PC-3 (cell line): Measurements from ENCODE around the gene B3GAT1. TPM values are rescaled to one million over a fixed set of nuclear protein-coding genes. Genes with fewer than 3 reads are reported as not detected.

Experiments used
- ATAC-seq: fragments of 200-7000 bp; cut with Tn5 transposase; 2 replicates; pipeline ENCODE4 v1.9.1; 2020; ENCODE audit warnings: mild to moderate bottlenecking, moderate library complexity
- BruUV-seq: library from RNA; stranded (reverse); fragments of 400-500 nt; replicated peaks from 2 replicates; lab custom pipeline; 2021; lab: Mats Ljungman, UMichigan
- CTCF ChIA-PET: fragments of 300-600 bp; sonication (Branson Sonifier 250); formaldehyde crosslinking; loops from one replicate; lab custom pipeline; 2022; ENCODE audit warnings: antibody characterized with exemption; lab: Charles Lee
- POLR2A ChIA-PET: fragments of 300-600 bp; sonication (Branson Sonifier 250); formaldehyde crosslinking; loops from one replicate; lab custom pipeline; 2022; ENCODE audit warnings: antibody characterized with exemption; ENCODE audit not compliant: unreplicated experiment; lab: Charles Lee
- DNase-seq: peaks from one replicate; pipeline ENCODE4 v3.0.0-alpha.2; 2015
- H2AFZ ChIP-seq: fragments of 300-600 bp; sonication (generic); 2 replicates; pipeline ENCODE4 v1.6.0; 2016; ENCODE audit warnings: antibody characterized with exemption, low read length
- H3F3A ChIP-seq: fragments of 300-600 bp; sonication (generic); one replicate; pipeline ENCODE4 v1.6.0; 2017; ENCODE audit warnings: antibody characterized with exemption, low read length, control low read depth, mild to moderate bottlenecking; ENCODE audit not compliant: unreplicated experiment
- H3K27ac ChIP-seq: fragments of 300-600 bp; sonication (generic); 2 replicates; pipeline ENCODE4 v1.5.1; 2016; ENCODE audit warnings: mild to moderate bottlenecking, low read length
- H3K27me3 ChIP-seq: fragments of 300-600 bp; sonication (generic); 2 replicates; pipeline ENCODE4 v1.6.1; 2016; ENCODE audit warnings: low read length, mixed read lengths
- H3K36me3 ChIP-seq: fragments of 300-600 bp; sonication (generic); 2 replicates; pipeline ENCODE4 v1.6.1; 2016; ENCODE audit warnings: low read depth, mixed run types, low read length, mixed read lengths
- H3K4me1 ChIP-seq: fragments of 300-600 bp; sonication (generic); 2 replicates; pipeline ENCODE4 v1.5.1; 2016; ENCODE audit warnings: low read length; ENCODE audit not compliant: insufficient read depth
- H3K4me2 ChIP-seq: fragments of 300-600 bp; sonication (generic); 2 replicates; pipeline ENCODE4 v1.6.0; 2016; ENCODE audit warnings: low read length
- H3K4me3 ChIP-seq: fragments of 300-600 bp; sonication (generic); 2 replicates; pipeline ENCODE4 v1.5.1; 2016; ENCODE audit warnings: mild to moderate bottlenecking, low read length, mixed read lengths
- H3K79me2 ChIP-seq: fragments of 300-600 bp; sonication (generic); 2 replicates; pipeline ENCODE4 v1.6.1; 2017; ENCODE audit warnings: low read length, mixed read lengths
- H3K9ac ChIP-seq: fragments of 300-600 bp; sonication (generic); 2 replicates; pipeline ENCODE4 v1.6.0; 2016; ENCODE audit warnings: mild to moderate bottlenecking, low read length
- H3K9me2 ChIP-seq: fragments of 300-600 bp; sonication (generic); replicated peaks from 2 replicates; pipeline ENCODE4 v1.6.1; 2016; ENCODE audit warnings: mixed run types, low read length, mixed read lengths
- H3K9me3 ChIP-seq: fragments of 300-600 bp; sonication (generic); 2 replicates; pipeline ENCODE4 v1.6.1; 2016; ENCODE audit warnings: low read length, mixed read lengths
- H4K20me1 ChIP-seq: fragments of 300-600 bp; sonication (generic); 2 replicates; pipeline ENCODE4 v1.6.1; 2016; ENCODE audit warnings: low read length, mixed read lengths
- CTCF ChIP-seq: fragments of 300-600 bp; sonication (generic); conservative IDR thresholded peaks from 2 replicates; pipeline ENCODE4 v1.5.1; 2017; ENCODE audit warnings: antibody characterized with exemption, low read depth, mild to moderate bottlenecking, low read length
- EZH2 ChIP-seq: fragments of 300-600 bp; sonication (generic); IDR thresholded peaks from one replicate; pipeline ENCODE4 v1.6.1; 2017; ENCODE audit warnings: antibody characterized with exemption, mild to moderate bottlenecking, low read length; ENCODE audit not compliant: unreplicated experiment
- EZH2phosphoT487 ChIP-seq: fragments of 300-600 bp; sonication (generic); IDR thresholded peaks from 2 replicates; pipeline ENCODE4 v1.6.1; 2018; ENCODE audit warnings: mild to moderate bottlenecking, antibody characterized with exemption, low read length, borderline replicate concordance
- intact Hi-C: fragments of 100-400 bp; cut with micrococcal nuclease; formaldehyde crosslinking; loops from 2 replicates; pipeline ENCODE4 v1.9.0; 2023
- total RNA-seq: library from RNA; depleted of rRNA; stranded (reverse); fragments of >200 nt; gene quantifications from 2 replicates; pipeline ENCODE4 v1.2.3, GENCODE V29; 2014

The B3GAT1 gene
- total RNA-seq, 1 experiment from 2014 or later, result not detected

- intact Hi-C loops, result no loop called here
- Histone ChIP-seq H3K9me3 (no peaks in the 10 kb centered on the region; the same call in 1 of the 2 replicates), H2AFZ (no peak overlapping the region), H3K9me2 (no peaks in the 10 kb centered on the region), H3K36me3 (no peaks in the 10 kb centered on the region), H3F3A (no peaks in the 10 kb centered on the region), H3K4me1 (no peaks in the 10 kb centered on the region), H3K9ac (no peak overlapping the region), H3K27me3 (peaks cover 75% of the 10 kb centered on the region), H4K20me1 (no peaks in the 10 kb centered on the region), H3K79me2 (no peaks in the 10 kb centered on the region), H3K27ac (no peak overlapping the region), H3K4me2 (no peak overlapping the region), H3K4me3 (no peak overlapping the region)
- ChIA-PET POLR2A (no interaction called here), CTCF (no interaction called here)
- TF ChIP-seq EZH2, result no peak
- no peak for TF ChIP-seq CTCF
- TF ChIP-seq EZH2phosphoT487, result no peak
- DNase-seq (no peak), ATAC-seq (no peak)
- BruUV-seq, result no TSS peak
Measured at GRCh38 chr11:134425413-134425812, 13.4 kb upstream of the B3GAT1 start.

- POLR2A ChIA-PET, result no interaction called here
- H3K4me2 ChIP-seq, result no peak overlapping the region
- H3K9me2 ChIP-seq, result no peaks in the 10 kb centered on the region
- no peaks in the 10 kb centered on the region for H4K20me1 ChIP-seq
- H3K9ac ChIP-seq, result no peak overlapping the region
- H3K27ac ChIP-seq, result no peak overlapping the region
- no peak overlapping the region for H3K4me3 ChIP-seq
- H3K4me1 ChIP-seq, result no peaks in the 10 kb centered on the region
- intact Hi-C loops, result no loop called here
- DNase-seq, result no peak
- BruUV-seq, result no TSS peak
- no peaks in the 10 kb centered on the region for H3K79me2 ChIP-seq
- CTCF ChIA-PET, result no interaction called here
- peaks cover 74% of the 10 kb centered on the region for H3K27me3 ChIP-seq
- no peaks in the 10 kb centered on the region; the same call in 1 of the 2 replicates for H3K9me3 ChIP-seq
- H3K36me3 ChIP-seq, result no peaks in the 10 kb centered on the region
- H3F3A ChIP-seq, result no peaks in the 10 kb centered on the region
- no peak for ATAC-seq
- TF ChIP-seq EZH2phosphoT487 (no peak), EZH2 (no peak)
- H2AFZ ChIP-seq, result no peak overlapping the region
Measured at GRCh38 chr11:134423106-134423505, 11.1 kb upstream of the B3GAT1 start.

GRCh38 chr11:134417871-134418840, 6.1 kb upstream of the B3GAT1 start:
- no peaks in the 10 kb centered on the region for H3K79me2 ChIP-seq
- ChIA-PET POLR2A (no interaction called here), CTCF (no interaction called here)
- no TSS peak for BruUV-seq
- H3K4me2 ChIP-seq, result no peak overlapping the region
- H3K36me3 ChIP-seq, result no peaks in the 10 kb centered on the region
- H3K9me2 ChIP-seq, result no peaks in the 10 kb centered on the region
- intact Hi-C loops, result no loop called here
- H3K4me1 ChIP-seq, result no peaks in the 10 kb centered on the region
- DNase-seq (peak; percentile 42), ATAC-seq (no peak)
- TF ChIP-seq CTCF (no peak), EZH2 (no peak), EZH2phosphoT487 (no peak)
- H4K20me1 ChIP-seq, result no peaks in the 10 kb centered on the region
- H3K4me3 ChIP-seq, result no peak overlapping the region
- H2AFZ ChIP-seq, result no peak overlapping the region
- H3K9ac ChIP-seq, result no peak overlapping the region
- H3F3A ChIP-seq, result no peaks in the 10 kb centered on the region
- peaks cover 77% of the 10 kb centered on the region for H3K27me3 ChIP-seq
- H3K9me3 ChIP-seq, result peaks cover 3% of the 10 kb centered on the region; the same call in 1 of the 2 replicates
- H3K27ac ChIP-seq, result no peak overlapping the region
